GM12878 (cell line): ENCODE data around the gene GSE1.

Source experiments
- CBFB ChIP-seq: IDR thresholded peaks from 2 replicates; pipeline ENCODE4 v1.6.1; 2016; ENCODE audit warnings: antibody characterized with exemption, low read depth
- CTCF ChIP-seq, 3 experiments: IDR thresholded peaks in 2 of 3; conservative IDR thresholded peaks in 1 of 3; 2 replicates each; pipeline ENCODE4 v1.5.1; 2011; ENCODE audit warnings: low read depth in 3 of 3, low read length in 3 of 3, mild to moderate bottlenecking in 3 of 3, control low read depth in 2 of 3, moderate library complexity in 2 of 3, inconsistent platforms in 1 of 3, mixed read lengths in 1 of 3; ENCODE audit not compliant: control insufficient read depth in 2 of 3, insufficient read depth in 1 of 3; ENCODE audit errors: extremely low read depth in 1 of 3
- DPF2 ChIP-seq: fragments of 450-650 bp; IDR thresholded peaks from 2 replicates; pipeline ENCODE4 v1.6.1; 2017; ENCODE audit warnings: mild to moderate bottlenecking
- SUPT20H ChIP-seq: IDR thresholded peaks from 2 replicates; pipeline ENCODE4 v1.6.1; 2011; ENCODE audit warnings: low read depth, mild to moderate bottlenecking, low read length, moderate library complexity, borderline replicate concordance; ENCODE audit not compliant: control insufficient read depth

GRCh38 chr16:85631802-85632393, 18.8 kb downstream of the GSE1 start:
- TF ChIP-seq CTCF (IDR thresholded peaks at IDR 0.05 in 2 of 3, conservative IDR thresholded peaks at IDR 0.05 in 1 of 3; ENCODE audit: control insufficient read depth in 2 of 3, extremely low read depth in 1 of 3, insufficient read depth in 1 of 3, low read depth in 3 of 3, low read length in 3 of 3): 0 out of 6 replicates have a peak, but pooled peaks of 2 of the 3 experiments have one; percentile 4 to 5
- TF ChIP-seq DPF2: no peak
- no peak for TF ChIP-seq SUPT20H
- no peak for TF ChIP-seq CBFB
